ENCODE results near the gene PLD5. TPM values are rescaled to one million over a fixed set of nuclear protein-coding genes. Genes with fewer than 3 reads are reported as not detected.
"Not testable (repeated sequence)": the region's sequence is repeated elsewhere in the genome, so short reads cannot be mapped to it uniquely, and the experiment has no call there.

The PLD5 gene
- polyA plus RNA-seq, 3 donors: not detected

GRCh38 chr1:242120432-242120831 lies 404.1 kb downstream of the PLD5 start:
- no peaks in the 10 kb centered on the region for H3K4me1 Mint-ChIP-seq
- H3K4me3 Mint-ChIP-seq: no peak overlapping the region
- Histone ChIP-seq H3K27ac (ENCODE audit: low read depth in 1 of 2, low read length in 2 of 2) (no peak overlapping the region), H3K27me3 (ENCODE audit: control insufficient read depth in 2 of 2, insufficient read depth in 2 of 2, low read length in 2 of 2) (no peaks in the 10 kb centered on the region), H2AFZ (ENCODE audit: insufficient read depth, low read depth, low read length, poor library complexity, severe bottlenecking) (no peak overlapping the region), H3K9ac (ENCODE audit: insufficient read depth, low read length, poor library complexity, severe bottlenecking) (no peak overlapping the region), H3K9me3 (replicated peaks in 1 of 2; ENCODE audit: control insufficient read depth in 1 of 2, insufficient read depth in 1 of 2, low read length in 2 of 2) (no peaks in the 10 kb centered on the region), H3K36me3 (replicated peaks in 1 of 2; ENCODE audit: control insufficient read depth in 1 of 2, insufficient read depth in 2 of 2, low read length in 2 of 2) (no peaks in the 10 kb centered on the region), H3K4me1 (ENCODE audit: control insufficient read depth in 1 of 2, insufficient read depth in 2 of 2, low read length in 2 of 2) (no peaks in the 10 kb centered on the region), H3K4me2 (replicated peaks; ENCODE audit: extremely low read depth, low read length, poor library complexity, severe bottlenecking) (no peak overlapping the region), H3K4me3 (replicated peaks in 1 of 3; ENCODE audit: low read depth in 2 of 3, low read length in 3 of 3) (no peak overlapping the region), H4K20me1 (ENCODE audit: insufficient read depth, low read length) (no peaks in the 10 kb centered on the region), H3K79me2 (ENCODE audit: insufficient read depth, low read length) (no peaks in the 10 kb centered on the region)
- no CpG with 5 or more reads among the region's 2 CpGs for WGBS (ENCODE audit: insufficient coverage)
- TF ChIP-seq CTCF (IDR thresholded peaks at IDR 0.05): no peak
- H3K27me3 Mint-ChIP-seq (ENCODE audit: low read depth in 3 of 3): peaks cover 0 to 2% (median 0%) of the 10 kb centered on the region in 3 donors
- intact Hi-C loops (cut with micrococcal nuclease): no loop called here
- no peak overlapping the region for H3K27ac Mint-ChIP-seq
- H3K9me3 Mint-ChIP-seq: peaks cover 0 to 3% (median 1%) of the 10 kb centered on the region in 7 donors
- H3K36me3 Mint-ChIP-seq: no peaks in the 10 kb centered on the region
- DNase-seq: no peak

- H3K4me1 ChIP-seq (ENCODE audit: control insufficient read depth in 1 of 2, insufficient read depth in 2 of 2, low read length in 2 of 2): no peaks in the 10 kb centered on the region
- intact Hi-C loops (cut with micrococcal nuclease): no loop called here
- H3K27me3 ChIP-seq (ENCODE audit: control insufficient read depth in 2 of 2, insufficient read depth in 2 of 2, low read length in 2 of 2): no peaks in the 10 kb centered on the region
- Mint-ChIP-seq H3K27me3 (ENCODE audit: low read depth in 3 of 3) (peaks cover 0 to 1% (median 0%) of the 10 kb centered on the region in 3 donors), H3K4me1 (no peaks in the 10 kb centered on the region), H3K4me3 (no peak overlapping the region), H3K9me3 (peaks cover 2 to 18% (median 6%) of the 10 kb centered on the region in 7 donors), H3K36me3 (no peaks in the 10 kb centered on the region), H3K27ac (no peak overlapping the region)
- H3K79me2 ChIP-seq (ENCODE audit: insufficient read depth, low read length): no peaks in the 10 kb centered on the region
- H3K36me3 ChIP-seq (replicated peaks in 1 of 2; ENCODE audit: control insufficient read depth in 1 of 2, insufficient read depth in 2 of 2, low read length in 2 of 2): no peaks in the 10 kb centered on the region
- no peak overlapping the region for H3K4me2 ChIP-seq (replicated peaks; ENCODE audit: extremely low read depth, low read length, poor library complexity, severe bottlenecking)
- no peak overlapping the region for H3K27ac ChIP-seq (ENCODE audit: low read depth in 1 of 2, low read length in 2 of 2)
- no peak overlapping the region for H3K4me3 ChIP-seq (replicated peaks in 1 of 3; ENCODE audit: low read depth in 2 of 3, low read length in 3 of 3)
- H3K9me3 ChIP-seq (replicated peaks in 1 of 2; ENCODE audit: control insufficient read depth in 1 of 2, insufficient read depth in 1 of 2, low read length in 2 of 2): no peaks in the 10 kb centered on the region
- H3K9ac ChIP-seq (ENCODE audit: insufficient read depth, low read length, poor library complexity, severe bottlenecking): no peak overlapping the region
- no peak for TF ChIP-seq CTCF (IDR thresholded peaks at IDR 0.05)
- no peak overlapping the region for H2AFZ ChIP-seq (ENCODE audit: insufficient read depth, low read depth, low read length, poor library complexity, severe bottlenecking)
- 70% methylated on average over 2 of the region's 4 CpGs for WGBS (ENCODE audit: insufficient coverage)
- H4K20me1 ChIP-seq (ENCODE audit: insufficient read depth, low read length): no peaks in the 10 kb centered on the region
- DNase-seq: no peak
Measured at GRCh38 chr1:242100921-242101320, 423.6 kb downstream of the PLD5 start.

GRCh38 chr1:242097283-242097682 lies 427.2 kb downstream of the PLD5 start:
- H2AFZ ChIP-seq (ENCODE audit: insufficient read depth, low read depth, low read length, poor library complexity, severe bottlenecking); H3K4me1 ChIP-seq (ENCODE audit: control insufficient read depth in 1 of 2, insufficient read depth in 2 of 2, low read length in 2 of 2); H3K79me2 ChIP-seq (ENCODE audit: insufficient read depth, low read length); H3K36me3 ChIP-seq (replicated peaks in 1 of 2; ENCODE audit: control insufficient read depth in 1 of 2, insufficient read depth in 2 of 2, low read length in 2 of 2); H3K4me1 Mint-ChIP-seq; H4K20me1 ChIP-seq (ENCODE audit: insufficient read depth, low read length); DNase-seq; H3K27me3 Mint-ChIP-seq (ENCODE audit: low read depth in 3 of 3); H3K4me2 ChIP-seq (replicated peaks; ENCODE audit: extremely low read depth, low read length, poor library complexity, severe bottlenecking); H3K27me3 ChIP-seq (ENCODE audit: control insufficient read depth in 2 of 2, insufficient read depth in 2 of 2, low read length in 2 of 2); H3K9ac ChIP-seq (ENCODE audit: insufficient read depth, low read length, poor library complexity, severe bottlenecking); H3K4me3 ChIP-seq (replicated peaks in 1 of 3; ENCODE audit: low read depth in 2 of 3, low read length in 3 of 3); H3K9me3 ChIP-seq (replicated peaks in 1 of 2; ENCODE audit: control insufficient read depth in 1 of 2, insufficient read depth in 1 of 2, low read length in 2 of 2); H3K4me3 Mint-ChIP-seq; intact Hi-C loops (cut with micrococcal nuclease); H3K36me3 Mint-ChIP-seq; H3K27ac ChIP-seq (ENCODE audit: low read depth in 1 of 2, low read length in 2 of 2); H3K27ac Mint-ChIP-seq: not testable (repeated sequence)
- WGBS (ENCODE audit: insufficient coverage): no CpG with 5 or more reads among the region's 3 CpGs
- peaks cover 2 to 16% (median 9%) of the 10 kb centered on the region in 7 donors for H3K9me3 Mint-ChIP-seq
